ENCODE results near the gene RIOX2. TPM values are rescaled to one million over a fixed set of nuclear protein-coding genes. Genes with fewer than 3 reads are reported as not detected.
"Not testable (repeated sequence)": the region's sequence is repeated elsewhere in the genome, so short reads cannot be mapped to it uniquely, and the experiment has no call there.

RIOX2 gene
- total RNA-seq, 1 donor from 2014 or later = 45.7 TPM

GRCh38 chr3:97910236-97910831 is 61.9 kb downstream of the RIOX2 start:
- not testable (repeated sequence) for DNase-seq

GRCh38 chr3:97909830-97910229 is 62.4 kb downstream of the RIOX2 start:
- not testable (repeated sequence) for DNase-seq

GRCh38 chr3:97901313-97902248 is 70.7 kb downstream of the RIOX2 start:
- DNase-seq = peak; percentile 25

GRCh38 chr3:97899331-97899730 is 72.9 kb downstream of the RIOX2 start:
- DNase-seq = no peak

GRCh38 chr3:97896547-97896946 is 75.7 kb downstream of the RIOX2 start:
- DNase-seq = no peak

GRCh38 chr3:97896129-97896528 is 76.1 kb downstream of the RIOX2 start:
- no peak for DNase-seq

GRCh38 chr3:97895216-97895615 is 77.0 kb downstream of the RIOX2 start:
- no peak for DNase-seq

- DNase-seq = no peak
Measured at GRCh38 chr3:97892852-97893251, 79.4 kb downstream of the RIOX2 start.

Other genes starting within 250 kb of the RIOX2 start
- 8.4 TPM for gene ARL6, start 207.7 kb downstream of the RIOX2 start, total RNA-seq
- gene CRYBG3, start 150.4 kb downstream of the RIOX2 start, total RNA-seq = 52.4 TPM
- gene GABRR3, start 62.9 kb upstream of the RIOX2 start, total RNA-seq = not detected
- gene OR5AC2, start 114.7 kb upstream of the RIOX2 start, total RNA-seq = not detected
- gene OR5H1, start 158.3 kb upstream of the RIOX2 start, total RNA-seq = not detected
- gene OR5H14, start 175.0 kb upstream of the RIOX2 start, total RNA-seq = not detected
- gene OR5H15, start 194.3 kb upstream of the RIOX2 start, total RNA-seq = not detected

All from tongue (tissue), 2 donors.